GM19468 (cell line): Measurements from ENCODE around the gene FKBP1A.
A peak's percentile ranks its signal among the peaks of the same experiment; 100 is the strongest.

Source experiments
- ATAC-seq: cut with Tn5 transposase; IDR thresholded peaks from one replicate; pipeline ENCODE4 v1.9.1; 2021; ENCODE audit warnings: mild to moderate bottlenecking, moderate library complexity, moderate number of reproducible peaks; ENCODE audit not compliant: unreplicated experiment; ENCODE audit errors: extremely low read depth

The FKBP1A gene

GRCh38 chr20:1335961-1336698 is 56.7 kb downstream of the FKBP1A start:
- no peak for ATAC-seq

- no peak for ATAC-seq
Measured at GRCh38 chr20:1334761-1335160, 58.1 kb downstream of the FKBP1A start.

- ATAC-seq, result no peak
Measured at GRCh38 chr20:1334370-1334731, 58.5 kb downstream of the FKBP1A start.

GRCh38 chr20:1333462-1334369 is 59.1 kb downstream of the FKBP1A start:
- ATAC-seq, result no peak

GRCh38 chr20:1332749-1333300 is 60.0 kb downstream of the FKBP1A start:
- no peak for ATAC-seq

GRCh38 chr20:1331801-1332453 is 60.9 kb downstream of the FKBP1A start:
- ATAC-seq, result no peak

- ATAC-seq, result no peak
Measured at GRCh38 chr20:1331101-1331500, 61.8 kb downstream of the FKBP1A start.

GRCh38 chr20:1330075-1330830 is 62.6 kb downstream of the FKBP1A start:
- ATAC-seq, result no peak

GRCh38 chr20:1328680-1329330 is 64.0 kb downstream of the FKBP1A start, which contains the start of gene SDCBP2:
TSS of gene SDCBP2 (minus strand) at chr20:1329139. CDS start at chr20:1320416, 8,723 bp downstream.
- no peak for ATAC-seq

- ATAC-seq, result no peak
Measured at GRCh38 chr20:1327827-1328679, 64.8 kb downstream of the FKBP1A start.

- ATAC-seq, result no peak
Measured at GRCh38 chr20:1327241-1327653, 65.6 kb downstream of the FKBP1A start.

- no peak for ATAC-seq
Measured at GRCh38 chr20:1326031-1326930, 66.6 kb downstream of the FKBP1A start.

- peak; percentile 55 for ATAC-seq
Measured at GRCh38 chr20:1325173-1326030, 67.5 kb downstream of the FKBP1A start.

- no peak for ATAC-seq
Measured at GRCh38 chr20:1324598-1325172, 68.2 kb downstream of the FKBP1A start.

GRCh38 chr20:1323830-1324597 is 68.8 kb downstream of the FKBP1A start:
- no peak for ATAC-seq
